Measurements from ENCODE around the gene CPLX1. TPM values are rescaled to one million over a fixed set of nuclear protein-coding genes. Genes with fewer than 3 reads are reported as not detected.

Gene CPLX1
- total RNA-seq, 2 experiments from 2014 or later = 0.16 TPM; not detected in 1

- peaks cover 19% of the 10 kb centered on the region for H3K4me1 Mint-ChIP-seq
- peaks cover 23% of the 10 kb centered on the region for H3K27me3 Mint-ChIP-seq
- peaks cover 4% of the 10 kb centered on the region for H3K9me3 Mint-ChIP-seq
- no peak overlapping the region for H3K4me3 Mint-ChIP-seq
- no peak overlapping the region for H3K27ac Mint-ChIP-seq
- DNase-seq = no peak
- no peaks in the 10 kb centered on the region for H3K36me3 Mint-ChIP-seq
These were observed 24.3 kb downstream of the CPLX1 start for GRCh38 chr4:801436-802124.

DNA sequence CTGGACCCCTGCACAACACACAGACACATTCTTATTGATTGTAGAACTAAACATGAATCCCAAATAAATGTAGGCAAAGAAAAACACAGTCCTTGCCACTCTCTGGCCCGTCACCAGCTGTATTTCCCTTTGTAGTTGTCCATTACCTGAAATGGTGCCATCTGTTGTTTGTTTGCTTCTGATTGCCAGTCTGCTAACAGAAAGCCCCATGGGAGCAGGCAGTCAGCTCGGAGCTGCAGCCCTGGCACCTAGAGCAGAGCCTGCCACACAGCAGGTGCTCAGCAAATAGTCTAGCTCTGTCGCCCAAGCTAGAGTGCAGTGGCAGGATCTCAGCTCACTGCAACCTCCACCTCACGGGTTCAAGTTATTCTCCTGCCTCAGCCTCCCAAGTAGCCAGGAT is 28.9 kb downstream of the CPLX1 start:
- no peaks in the 10 kb centered on the region for H3K36me3 Mint-ChIP-seq
- H3K9me3 Mint-ChIP-seq = no peaks in the 10 kb centered on the region
- no peak for DNase-seq
- peaks cover 36% of the 10 kb centered on the region for H3K4me1 Mint-ChIP-seq
- peaks cover 34% of the 10 kb centered on the region for H3K27me3 Mint-ChIP-seq
- H3K4me3 Mint-ChIP-seq = no peak overlapping the region
- no peak overlapping the region for H3K27ac Mint-ChIP-seq

GRCh38 chr4:796206-796605 is 29.7 kb downstream of the CPLX1 start:
- peaks cover 36% of the 10 kb centered on the region for H3K4me1 Mint-ChIP-seq
- H3K27me3 Mint-ChIP-seq = peaks cover 34% of the 10 kb centered on the region
- H3K27ac Mint-ChIP-seq = no peak overlapping the region
- no peaks in the 10 kb centered on the region for H3K9me3 Mint-ChIP-seq
- no peak overlapping the region for H3K4me3 Mint-ChIP-seq
- no peaks in the 10 kb centered on the region for H3K36me3 Mint-ChIP-seq
- DNase-seq = no peak

- no peaks in the 10 kb centered on the region for H3K9me3 Mint-ChIP-seq
- peaks cover 36% of the 10 kb centered on the region for H3K4me1 Mint-ChIP-seq
- peaks cover 36% of the 10 kb centered on the region for H3K27me3 Mint-ChIP-seq
- no peaks in the 10 kb centered on the region for H3K36me3 Mint-ChIP-seq
- DNase-seq = no peak
- H3K4me3 Mint-ChIP-seq = no peak overlapping the region
- H3K27ac Mint-ChIP-seq = no peak overlapping the region
These were observed 30.2 kb downstream of the CPLX1 start for GRCh38 chr4:795726-796119.

DNA sequence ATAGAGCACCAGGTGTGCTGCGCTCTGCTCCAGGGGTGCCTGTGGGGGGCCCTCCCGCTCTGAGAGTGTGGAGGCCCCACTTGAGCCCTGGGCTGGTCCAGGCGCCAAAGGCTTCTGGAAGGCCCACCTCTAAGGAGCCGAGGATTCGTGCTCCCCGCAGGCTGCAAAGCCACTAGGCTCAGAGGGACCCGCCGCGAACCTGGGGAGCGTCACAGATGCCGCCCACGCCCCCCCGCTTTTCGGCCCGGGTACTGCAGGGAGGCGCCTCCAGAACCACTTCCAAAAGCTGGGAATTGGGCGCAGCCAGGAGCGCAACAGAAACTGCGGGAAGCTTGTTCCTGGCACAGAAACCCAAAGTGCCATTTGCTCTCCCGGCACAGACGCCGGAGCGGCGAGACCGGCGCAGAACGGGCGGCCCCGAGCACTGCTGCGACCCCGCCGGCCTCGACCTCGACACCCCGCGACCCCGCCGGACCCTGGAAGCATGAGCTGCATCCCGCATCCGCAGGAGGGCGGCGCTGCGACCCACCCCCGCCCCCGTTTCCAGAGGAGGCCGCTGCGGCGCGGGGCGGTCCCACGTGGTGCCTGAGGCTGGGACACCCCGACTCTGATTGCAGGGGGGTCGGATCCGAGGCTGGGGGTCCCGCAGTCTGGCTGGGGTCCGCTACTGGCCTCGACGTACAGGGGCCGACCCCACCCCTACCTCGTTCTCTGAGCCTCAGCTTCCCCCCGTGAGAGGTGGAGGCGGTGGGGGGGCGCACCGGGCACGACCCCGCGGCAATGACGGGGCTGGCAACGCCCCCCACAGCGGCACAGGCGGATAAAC is 30.8 kb downstream of the CPLX1 start:
- H3K4me1 Mint-ChIP-seq = peaks cover 35% of the 10 kb centered on the region
- no peak for DNase-seq
- H3K27ac Mint-ChIP-seq = no peak overlapping the region
- H3K9me3 Mint-ChIP-seq = no peaks in the 10 kb centered on the region
- no peaks in the 10 kb centered on the region for H3K36me3 Mint-ChIP-seq
- H3K4me3 Mint-ChIP-seq = peak overlapping the region; percentile 34
- peaks cover 41% of the 10 kb centered on the region for H3K27me3 Mint-ChIP-seq

GRCh38 chr4:793941-794621 is 31.8 kb downstream of the CPLX1 start:
- peaks cover 26% of the 10 kb centered on the region for H3K4me1 Mint-ChIP-seq
- H3K27ac Mint-ChIP-seq = no peak overlapping the region
- H3K36me3 Mint-ChIP-seq = no peaks in the 10 kb centered on the region
- peaks cover 41% of the 10 kb centered on the region for H3K27me3 Mint-ChIP-seq
- no peak overlapping the region for H3K4me3 Mint-ChIP-seq
- no peak for DNase-seq
- no peaks in the 10 kb centered on the region for H3K9me3 Mint-ChIP-seq

- peak overlapping the region; percentile 38 for H3K4me3 Mint-ChIP-seq
- no peak overlapping the region for H3K27ac Mint-ChIP-seq
- H3K4me1 Mint-ChIP-seq = peaks cover 19% of the 10 kb centered on the region
- DNase-seq = no peak
- H3K27me3 Mint-ChIP-seq = peaks cover 41% of the 10 kb centered on the region
- H3K36me3 Mint-ChIP-seq = no peaks in the 10 kb centered on the region
- no peaks in the 10 kb centered on the region for H3K9me3 Mint-ChIP-seq
These were observed 32.7 kb downstream of the CPLX1 start for GRCh38 chr4:793093-793861.

DNA sequence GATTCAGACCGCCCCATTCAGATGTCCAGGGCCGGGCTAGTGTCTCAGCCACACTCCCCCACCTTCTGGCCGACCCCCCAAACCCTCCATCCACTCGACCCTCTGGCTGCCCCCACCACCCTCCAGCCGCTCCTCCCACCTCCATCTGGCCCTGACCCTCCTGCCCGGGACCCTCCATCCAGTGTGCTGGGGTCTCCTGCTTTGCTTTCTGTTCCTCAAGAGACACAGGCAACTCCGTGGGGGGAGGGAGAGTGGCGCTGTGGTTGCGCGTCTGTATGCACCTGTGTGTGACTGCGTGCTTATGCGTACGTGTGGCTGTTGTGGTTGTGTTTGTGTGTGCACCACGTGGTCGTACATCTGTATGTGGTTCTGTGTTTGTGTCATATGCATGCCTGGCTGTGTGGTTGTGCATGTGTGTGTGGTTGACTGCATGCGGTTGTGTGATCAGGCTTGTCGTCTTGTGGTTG is 33.3 kb downstream of the CPLX1 start:
- H3K4me1 Mint-ChIP-seq = peaks cover 20% of the 10 kb centered on the region
- no peak overlapping the region for H3K27ac Mint-ChIP-seq
- no peaks in the 10 kb centered on the region for H3K9me3 Mint-ChIP-seq
- no peak for DNase-seq
- no peaks in the 10 kb centered on the region for H3K36me3 Mint-ChIP-seq
- peaks cover 42% of the 10 kb centered on the region for H3K27me3 Mint-ChIP-seq
- peak overlapping the region; percentile 38 for H3K4me3 Mint-ChIP-seq

DNA sequence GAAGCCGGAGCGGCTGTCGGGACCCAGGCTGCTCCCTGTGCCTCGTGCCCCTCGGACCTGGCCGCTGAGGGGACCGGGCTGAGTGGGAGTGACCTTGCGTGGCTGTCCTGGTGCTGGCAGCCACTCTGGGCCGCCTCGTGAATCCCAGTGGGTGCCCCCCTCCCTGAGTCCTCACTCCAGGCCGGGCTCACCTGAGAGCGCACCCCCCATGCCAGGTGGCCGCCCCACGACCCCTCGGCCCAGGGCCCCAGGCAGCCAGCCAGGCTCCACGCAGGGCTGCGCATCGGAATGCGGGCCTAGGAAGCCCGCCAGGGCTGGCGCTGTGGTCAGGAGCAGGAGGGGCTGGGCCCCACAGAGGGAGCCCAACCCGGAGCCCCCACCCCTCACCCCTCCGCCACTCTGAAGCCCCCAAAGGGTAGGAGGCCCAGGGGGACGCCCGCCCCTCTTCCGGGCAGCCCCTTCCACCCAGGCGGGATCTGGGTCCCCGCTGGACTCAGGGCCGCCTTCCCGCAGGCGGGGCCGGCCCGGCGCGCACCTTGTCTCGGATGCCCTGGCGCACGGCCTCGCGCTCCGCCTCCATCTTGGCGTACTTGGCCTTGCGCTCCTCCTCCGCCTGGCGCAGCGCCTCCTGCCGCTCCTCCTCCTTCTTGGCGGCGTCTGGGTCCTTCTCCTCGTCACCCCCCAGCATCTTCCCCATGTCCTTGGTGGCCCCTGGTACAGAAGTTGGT is 33.9 kb downstream of the CPLX1 start:
- peak; percentile 60 for DNase-seq
- H3K9me3 Mint-ChIP-seq = no peaks in the 10 kb centered on the region
- H3K4me3 Mint-ChIP-seq = no peak overlapping the region
- H3K4me1 Mint-ChIP-seq = peaks cover 25% of the 10 kb centered on the region
- no peaks in the 10 kb centered on the region for H3K36me3 Mint-ChIP-seq
- peaks cover 48% of the 10 kb centered on the region for H3K27me3 Mint-ChIP-seq
- no peak overlapping the region for H3K27ac Mint-ChIP-seq

DNA sequence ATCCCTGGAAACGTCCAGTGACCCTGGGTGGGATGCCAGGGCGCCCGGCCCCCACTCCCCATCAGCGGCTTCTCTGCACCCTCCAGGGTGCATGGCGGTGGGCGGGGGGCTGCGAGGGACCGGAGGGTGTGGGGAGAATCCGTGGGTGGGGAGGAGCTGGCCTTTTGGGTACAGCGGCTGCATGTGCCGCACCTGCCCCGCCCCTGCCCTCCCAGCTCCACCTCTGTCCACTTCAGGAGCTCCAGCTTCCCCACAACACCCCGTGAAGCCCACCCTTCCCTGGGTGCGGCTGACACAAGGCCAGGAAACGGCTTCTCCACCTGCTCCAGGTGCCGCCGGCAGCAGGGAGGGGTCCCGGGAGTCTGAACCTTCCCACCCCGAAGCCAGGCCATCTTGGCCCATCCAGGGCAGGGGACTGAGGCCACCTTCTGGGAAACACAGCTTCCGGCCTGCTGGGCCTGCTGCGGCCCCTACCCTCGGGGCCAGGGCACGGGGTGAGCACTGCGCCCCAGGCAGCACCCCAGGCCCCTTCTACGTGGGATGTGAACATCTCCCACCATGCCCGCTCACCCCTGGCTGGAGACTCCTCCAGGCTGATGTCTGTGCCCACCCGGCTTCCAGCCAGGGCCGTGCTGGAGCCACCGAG is 34.6 kb downstream of the CPLX1 start:
- DNase-seq = no peak
- Mint-ChIP-seq H3K27ac (no peak overlapping the region), H3K4me1 (peaks cover 25% of the 10 kb centered on the region), H3K9me3 (no peaks in the 10 kb centered on the region), H3K36me3 (no peaks in the 10 kb centered on the region), H3K4me3 (no peak overlapping the region), H3K27me3 (peaks cover 45% of the 10 kb centered on the region)

GRCh38 chr4:790466-790820 is 35.5 kb downstream of the CPLX1 start:
- Mint-ChIP-seq H3K36me3 (no peaks in the 10 kb centered on the region), H3K9me3 (no peaks in the 10 kb centered on the region), H3K4me1 (peaks cover 25% of the 10 kb centered on the region), H3K4me3 (no peak overlapping the region), H3K27ac (no peak overlapping the region), H3K27me3 (peaks cover 46% of the 10 kb centered on the region)
- no peak for DNase-seq

- Mint-ChIP-seq H3K36me3 (no peaks in the 10 kb centered on the region), H3K4me3 (no peak overlapping the region), H3K9me3 (no peaks in the 10 kb centered on the region), H3K4me1 (peaks cover 26% of the 10 kb centered on the region), H3K27ac (no peak overlapping the region), H3K27me3 (peaks cover 50% of the 10 kb centered on the region)
- no peak for DNase-seq
These were observed 36.1 kb downstream of the CPLX1 start for GRCh38 chr4:789571-790465.

DNA sequence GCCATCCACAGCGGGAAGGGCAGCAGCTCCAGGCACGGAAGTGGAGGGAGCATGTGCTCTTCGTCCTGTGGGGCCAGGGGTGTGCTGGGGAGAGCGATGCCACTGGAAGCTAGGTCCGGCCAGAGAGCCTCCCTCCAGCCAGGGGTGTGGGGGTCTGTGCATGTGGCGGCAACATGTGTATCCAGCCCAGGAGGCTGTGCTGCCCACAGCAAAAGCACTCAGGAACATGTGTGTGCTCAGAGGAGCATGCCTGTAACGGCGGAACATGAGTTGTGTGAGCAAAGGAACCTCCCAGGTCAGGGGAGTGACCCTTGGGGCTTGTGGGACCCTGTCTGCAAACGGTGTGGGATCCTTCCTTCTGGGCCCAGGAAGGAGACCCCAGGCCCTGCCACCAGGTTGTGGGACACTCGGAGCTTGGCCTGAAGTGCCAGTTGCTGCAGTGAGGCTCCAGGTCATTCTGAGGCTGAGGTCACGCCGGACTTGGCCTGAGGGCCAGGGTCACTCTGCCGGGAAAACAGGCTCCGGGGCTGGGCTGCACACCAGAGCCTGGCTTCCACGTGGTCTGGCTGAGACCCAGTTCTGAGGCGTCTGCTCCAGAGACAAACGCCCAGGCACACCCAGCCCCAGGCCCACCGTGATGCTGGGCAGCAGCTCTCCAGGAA is 37.2 kb downstream of the CPLX1 start:
- no peak overlapping the region for H3K27ac Mint-ChIP-seq
- no peak for DNase-seq
- H3K9me3 Mint-ChIP-seq = no peaks in the 10 kb centered on the region
- H3K4me3 Mint-ChIP-seq = no peak overlapping the region
- H3K36me3 Mint-ChIP-seq = no peaks in the 10 kb centered on the region
- H3K27me3 Mint-ChIP-seq = peaks cover 50% of the 10 kb centered on the region
- H3K4me1 Mint-ChIP-seq = peaks cover 19% of the 10 kb centered on the region

Data from activated naive CD8-positive, alpha-beta T cell treated with anti-CD3 and anti-CD28 coated beads for 36 hours (primary cell).